Large intestine (tissue), 3 donors: ENCODE data around the gene AGTPBP1. TPM values are rescaled to one million over a fixed set of nuclear protein-coding genes. Genes with fewer than 3 reads are reported as not detected.
"Not testable (repeated sequence)": the region's sequence is repeated elsewhere in the genome, so short reads cannot be mapped to it uniquely, and the experiment has no call there.

Experiments
- DNase-seq, 2 donors: peaks; one replicate each; pipeline versions ENCODE4 v3.0.0 to v3.0.0-alpha.2; 2013
- H3K27ac ChIP-seq: one replicate; pipeline ENCODE4 v1.5.1; 2013; ENCODE audit warnings: low read length
- H3K27me3 ChIP-seq: 2 replicates; pipeline ENCODE4 v1.6.1; 2013; ENCODE audit warnings: low read length; ENCODE audit not compliant: control insufficient read depth, insufficient read depth
- H3K36me3 ChIP-seq: 2 replicates; pipeline ENCODE4 v1.6.1; 2013; ENCODE audit warnings: low read length; ENCODE audit not compliant: control insufficient read depth, insufficient read depth
- H3K4me1 ChIP-seq: one replicate; pipeline ENCODE4 v1.6.1; 2013; ENCODE audit warnings: low read length; ENCODE audit not compliant: control insufficient read depth, insufficient read depth
- H3K4me3 ChIP-seq: one replicate; pipeline ENCODE4 v1.5.1; 2013; ENCODE audit warnings: low read length
- H3K9me3 ChIP-seq: one replicate; pipeline ENCODE4 v1.6.1; 2013; ENCODE audit warnings: mild to moderate bottlenecking, low read depth, low read length, moderate library complexity; ENCODE audit not compliant: control insufficient read depth
- WGBS: methylation state at CpG from one replicate; pipeline ENCODE4 v1.1.5; 2013; ENCODE audit warnings: low lambda C conversion rate; ENCODE audit not compliant: insufficient coverage; 5-methylcytosine and 5-hydroxymethylcytosine counted together
- polyA plus RNA-seq: library from polyadenylated mRNA; unstranded; fragments of 120-200 nt; gene quantifications from one replicate; pipeline ENCODE4 v1.2.1, GENCODE V29; 2013

The AGTPBP1 gene
- polyA plus RNA-seq, 1 donor: 12.9 TPM

GRCh38 chr9:85717818-85718217, 23.9 kb downstream of the AGTPBP1 start:
- not testable (repeated sequence) for H3K9me3 ChIP-seq, H3K4me3 ChIP-seq, H3K27me3 ChIP-seq, H3K4me1 ChIP-seq, H3K27ac ChIP-seq, H3K36me3 ChIP-seq, DNase-seq
- no CpG with 5 or more reads among the region's 4 CpGs for WGBS

- H3K4me3 ChIP-seq: no peak overlapping the region
- no peak for DNase-seq
- no peaks in the 10 kb centered on the region for H3K9me3 ChIP-seq
- no peaks in the 10 kb centered on the region for H3K36me3 ChIP-seq
- H3K27ac ChIP-seq: no peak overlapping the region
- 100% methylated on average over 1 of the region's 6 CpGs for WGBS
- no peaks in the 10 kb centered on the region for H3K27me3 ChIP-seq
- H3K4me1 ChIP-seq: no peaks in the 10 kb centered on the region
These were observed 24.5 kb downstream of the AGTPBP1 start for GRCh38 chr9:85717220-85717619.

DNA sequence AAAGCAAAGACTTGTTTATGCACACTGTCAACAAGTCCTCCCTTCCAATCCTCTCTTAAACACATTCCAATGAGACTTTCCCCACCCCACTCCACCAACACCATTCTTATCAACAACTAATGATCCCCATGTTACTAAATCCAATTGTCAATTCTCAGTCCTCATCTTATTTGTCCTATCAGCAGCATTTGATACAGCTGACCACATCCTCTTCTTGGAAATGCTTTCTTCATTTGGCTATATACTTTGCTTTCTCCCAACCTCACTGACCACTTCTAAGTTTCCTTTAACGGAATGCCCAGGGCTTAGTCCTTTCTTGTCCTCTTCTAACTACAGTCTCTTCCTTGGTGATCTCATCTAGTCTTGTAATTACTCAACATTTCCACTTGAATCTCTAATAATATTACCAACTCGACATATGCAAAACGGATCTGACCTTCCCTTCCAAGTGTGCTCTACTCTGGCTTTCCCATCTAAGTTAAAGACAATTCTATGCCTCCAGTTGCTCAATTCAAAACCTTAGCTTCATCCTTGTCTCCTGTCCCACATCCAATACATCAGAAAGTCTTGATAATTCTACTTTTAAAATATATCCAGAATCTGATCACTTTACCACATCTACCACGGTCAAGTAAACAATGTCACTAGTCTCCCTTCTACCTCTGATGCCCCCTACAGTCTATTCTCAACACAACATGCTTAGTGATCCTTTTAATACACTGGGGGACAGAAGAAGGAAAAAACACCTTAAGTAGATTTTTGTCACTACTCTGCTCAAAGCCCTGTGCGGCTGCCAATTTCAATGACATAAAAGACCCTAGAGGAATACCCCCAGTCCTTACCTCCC, 25.5 kb downstream of the AGTPBP1 start:
- 92% methylated on average over 4 of the region's 5 CpGs for WGBS
- H3K4me3 ChIP-seq: no peak overlapping the region
- no peak for DNase-seq
- H3K4me1 ChIP-seq: no peaks in the 10 kb centered on the region
- H3K27ac ChIP-seq: no peak overlapping the region
- H3K9me3 ChIP-seq: no peaks in the 10 kb centered on the region
- H3K27me3 ChIP-seq: no peaks in the 10 kb centered on the region
- H3K36me3 ChIP-seq: no peaks in the 10 kb centered on the region

GRCh38 chr9:85715587-85715986, 26.2 kb downstream of the AGTPBP1 start:
- DNase-seq: no peak
- Histone ChIP-seq H3K27ac (no peak overlapping the region), H3K4me1 (no peaks in the 10 kb centered on the region), H3K9me3 (no peaks in the 10 kb centered on the region), H3K4me3 (no peak overlapping the region), H3K36me3 (no peaks in the 10 kb centered on the region), H3K27me3 (no peaks in the 10 kb centered on the region)
- 80% methylated on average over 2 of the region's 2 CpGs for WGBS

DNA sequence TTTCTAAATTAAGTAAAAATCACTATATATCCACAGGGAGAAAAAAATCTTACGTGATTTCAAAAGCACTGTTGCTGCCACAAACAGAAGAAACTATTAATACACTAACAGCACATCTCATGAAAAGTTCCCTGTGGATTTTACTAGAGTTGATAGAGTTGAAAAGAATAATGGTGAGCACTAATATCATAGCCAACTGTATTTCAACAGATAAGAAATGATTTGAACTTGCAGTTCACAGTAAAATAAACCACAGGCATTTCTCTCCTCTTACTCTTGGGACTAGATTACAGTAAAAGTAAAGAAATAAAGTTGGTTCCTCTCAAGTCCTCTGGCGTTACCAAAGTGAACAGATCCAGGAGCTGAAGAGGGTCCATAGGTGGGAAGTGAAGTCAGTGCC, 27.9 kb downstream of the AGTPBP1 start:
- Histone ChIP-seq H3K4me1 (no peaks in the 10 kb centered on the region), H3K27me3 (no peaks in the 10 kb centered on the region), H3K4me3 (no peak overlapping the region), H3K27ac (no peak overlapping the region), H3K9me3 (no peaks in the 10 kb centered on the region), H3K36me3 (no peaks in the 10 kb centered on the region)
- DNase-seq: no peak
- 93% methylated on average over 2 of the region's 2 CpGs for WGBS

DNA sequence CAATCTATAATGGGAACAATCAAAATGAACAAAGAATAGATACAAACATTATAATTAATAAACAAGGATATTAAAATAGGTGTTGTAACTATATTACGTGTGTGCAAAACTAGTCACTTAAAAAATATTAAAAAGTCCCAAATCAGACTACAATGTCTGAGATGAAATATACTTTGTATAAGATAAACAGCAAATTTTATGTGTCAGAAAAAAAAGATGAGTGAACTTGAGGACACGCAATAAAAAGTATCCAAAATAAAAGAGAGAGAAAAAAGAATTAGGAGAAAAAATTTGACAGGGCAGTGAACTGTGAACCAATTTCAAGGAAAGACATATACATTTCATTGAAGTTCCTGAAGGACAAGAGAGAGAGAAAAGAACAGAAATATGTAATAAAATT, 37.0 kb downstream of the AGTPBP1 start:
- H3K4me1 ChIP-seq: no peaks in the 10 kb centered on the region
- H3K4me3 ChIP-seq: no peak overlapping the region
- 100% methylated on average over 2 of the region's 2 CpGs for WGBS
- H3K27ac ChIP-seq: no peak overlapping the region
- H3K9me3 ChIP-seq: no peaks in the 10 kb centered on the region
- no peaks in the 10 kb centered on the region for H3K36me3 ChIP-seq
- DNase-seq: no peak
- no peaks in the 10 kb centered on the region for H3K27me3 ChIP-seq

- Histone ChIP-seq H3K36me3 (no peaks in the 10 kb centered on the region), H3K4me3 (no peak overlapping the region), H3K9me3 (no peaks in the 10 kb centered on the region), H3K4me1 (no peaks in the 10 kb centered on the region), H3K27ac (no peak overlapping the region), H3K27me3 (no peaks in the 10 kb centered on the region)
- no peak for DNase-seq
- no CpG with 5 or more reads among the region's 1 CpG for WGBS
These were observed 38.4 kb downstream of the AGTPBP1 start for GRCh38 chr9:85703398-85703797.

DNA sequence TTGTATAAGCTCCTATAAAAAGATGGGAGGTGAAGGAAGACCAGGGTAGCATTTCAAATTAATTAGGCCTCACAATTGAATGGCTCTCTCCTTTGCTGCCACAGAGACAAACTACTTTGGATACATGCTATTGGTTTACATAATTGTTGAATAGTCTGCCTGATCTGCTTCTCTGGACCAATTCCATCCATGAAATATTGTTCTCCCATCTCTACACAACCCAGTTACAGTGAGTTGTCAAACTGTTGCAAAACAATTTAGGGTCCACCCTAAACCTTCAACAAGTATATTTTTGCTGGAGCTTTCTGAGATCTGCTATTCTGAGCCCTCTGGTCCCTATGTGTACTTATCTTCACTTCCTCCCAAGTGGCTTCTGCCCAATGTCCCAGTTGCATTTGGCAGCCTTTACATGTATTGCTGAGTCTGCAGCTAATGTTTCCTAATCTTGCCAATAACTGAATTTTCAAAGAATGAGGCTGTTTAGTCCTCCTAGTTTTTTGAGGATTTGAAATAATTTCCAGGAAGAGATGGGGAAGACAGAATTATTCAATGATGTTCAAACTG, 38.9 kb downstream of the AGTPBP1 start:
- H3K4me3 ChIP-seq: no peak overlapping the region
- H3K9me3 ChIP-seq: no peaks in the 10 kb centered on the region
- no peaks in the 10 kb centered on the region for H3K27me3 ChIP-seq
- H3K27ac ChIP-seq: no peak overlapping the region
- no peaks in the 10 kb centered on the region for H3K36me3 ChIP-seq
- DNase-seq: no peak
- H3K4me1 ChIP-seq: no peaks in the 10 kb centered on the region

- no peaks in the 10 kb centered on the region for H3K9me3 ChIP-seq
- H3K36me3 ChIP-seq: no peaks in the 10 kb centered on the region
- no peak for DNase-seq
- H3K27me3 ChIP-seq: no peaks in the 10 kb centered on the region
- no peak overlapping the region for H3K27ac ChIP-seq
- H3K4me1 ChIP-seq: no peaks in the 10 kb centered on the region
- no peak overlapping the region for H3K4me3 ChIP-seq
These were observed 39.6 kb downstream of the AGTPBP1 start for GRCh38 chr9:85702191-85702590.

DNA sequence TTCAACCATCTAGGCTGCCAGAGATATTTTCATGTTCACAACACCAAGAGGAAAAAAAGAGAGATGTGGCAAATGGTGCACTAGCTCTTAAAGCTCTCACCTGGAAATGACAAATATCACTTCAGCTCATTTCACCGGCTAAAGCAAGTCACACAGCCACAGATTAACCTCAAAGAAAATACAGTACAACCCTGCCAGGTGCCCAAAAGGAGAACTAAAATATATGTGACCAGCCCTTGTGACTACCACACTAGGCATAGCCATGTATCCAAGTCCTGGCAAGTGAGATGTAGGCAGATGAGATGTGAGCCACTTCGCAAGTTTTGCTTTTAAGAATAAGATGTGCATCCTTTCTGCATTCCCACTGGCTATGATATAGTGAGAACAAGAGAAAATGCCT, 41.4 kb downstream of the AGTPBP1 start:
- Histone ChIP-seq H3K4me1 (no peaks in the 10 kb centered on the region), H3K9me3 (no peaks in the 10 kb centered on the region), H3K36me3 (no peaks in the 10 kb centered on the region), H3K27ac (no peak overlapping the region), H3K27me3 (no peaks in the 10 kb centered on the region), H3K4me3 (no peak overlapping the region)
- no CpG with 5 or more reads among the region's 2 CpGs for WGBS
- DNase-seq: no peak

GRCh38 chr9:85688361-85688760, 53.4 kb downstream of the AGTPBP1 start:
- Histone ChIP-seq H3K27me3 (no peaks in the 10 kb centered on the region), H3K27ac (no peak overlapping the region), H3K4me1 (no peaks in the 10 kb centered on the region), H3K9me3 (no peaks in the 10 kb centered on the region), H3K4me3 (no peak overlapping the region), H3K36me3 (peaks cover 3% of the 10 kb centered on the region)
- no peak for DNase-seq
- WGBS: 100% methylated on average over 1 of the region's 2 CpGs
